A549 (cell line): ENCODE measurements around the gene UFD1. TPM values are rescaled to one million over a fixed set of nuclear protein-coding genes. Genes with fewer than 3 reads are reported as not detected.

Experiments used
- ATAC-seq, 2 experiments: fragments of 200-7000 bp in 1 of 2; fragments of >200 bp in 1 of 2; cut with Nextera tagmentation in 1 of 2; cut with Tn5 transposase in 1 of 2; 3 replicates each; pipeline versions ENCODE4 v1.8.0 to v1.9.1; 2018 to 2020; ENCODE audit warnings: mild to moderate bottlenecking in 1 of 2, moderate library complexity in 1 of 2
- CTCF ChIA-PET: fragments of 300-600 bp; sonication (Branson Sonifier 250); formaldehyde crosslinking; extraction: SDS; loops from one replicate; lab custom pipeline; 2021; ENCODE audit warnings: antibody characterized with exemption, inconsistent platforms; lab: Yijun Ruan, JAX
- POLR2A ChIA-PET: fragments of 350-600 bp; formaldehyde crosslinking; extraction: SDS; loops from one replicate; lab custom pipeline; 2021; ENCODE audit warnings: antibody characterized with exemption, inconsistent platforms; lab: Yijun Ruan, JAX
- DNase-seq, 2 experiments: peaks; one replicate each; pipeline versions ENCODE4 v3.0.0 to v3.0.0-alpha.2; 2011 to 2016; ENCODE audit warnings: low read depth in 1 of 2, low spot score in 1 of 2
- FAIRE-seq: peaks from 2 replicates; lab custom pipeline; 2011; peaks lifted over from hg19 to GRCh38; lab: Jason Lieb, UNC
- H3K27ac ChIP-seq, 2 experiments: fragments of >200 bp; sonication (Bioruptor Twin); formaldehyde crosslinking; 3 replicates each; pipeline ENCODE4 v1.5.1; 2016 to 2017
- H3K4me1 ChIP-seq: fragments of >200 bp; sonication (Bioruptor Twin); formaldehyde crosslinking; 3 replicates; pipeline ENCODE4 v1.6.1; 2016
- H3K4me2 ChIP-seq: fragments of >200 bp; sonication (Bioruptor Twin); formaldehyde crosslinking; 3 replicates; pipeline ENCODE4 v1.6.1; 2016
- H3K4me3 ChIP-seq: fragments of >200 bp; sonication (Bioruptor Twin); formaldehyde crosslinking; 3 replicates; pipeline ENCODE4 v1.5.1; 2016
- H3K9me3 ChIP-seq: fragments of >200 bp; sonication (Bioruptor Twin); formaldehyde crosslinking; 3 replicates; pipeline ENCODE4 v1.6.1; 2016
- CBX2 ChIP-seq: fragments of 200-600 bp; sonication (generic); IDR thresholded peaks from 2 replicates; pipeline ENCODE4 v1.6.1; 2016; ENCODE audit warnings: low read depth, mild to moderate bottlenecking, borderline replicate concordance
- CHD2 ChIP-seq: fragments of 150-350 bp; IDR thresholded peaks from 2 replicates; pipeline ENCODE4 v1.6.1; 2014; ENCODE audit warnings: low read length; ENCODE audit not compliant: partially characterized antibody
- CHD4 ChIP-seq: fragments of 200-600 bp; sonication (generic); IDR thresholded peaks from 2 replicates; pipeline ENCODE4 v1.6.1; 2016; ENCODE audit warnings: antibody characterized with exemption, mild to moderate bottlenecking, borderline replicate concordance
- EHMT2 ChIP-seq: fragments of 200-600 bp; sonication (generic); IDR thresholded peaks from 2 replicates; pipeline ENCODE4 v1.6.1; 2016; ENCODE audit warnings: antibody characterized with exemption, low read depth, mild to moderate bottlenecking, moderate library complexity
- ELK1 ChIP-seq: fragments of 150-350 bp; IDR thresholded peaks from 2 replicates; pipeline ENCODE4 v1.6.1; 2014; ENCODE audit warnings: low read depth, mild to moderate bottlenecking, low read length
- FOXS1 ChIP-seq: fragments of 250-450 bp; sonication (Bioruptor Pico); IDR thresholded peaks from 2 replicates; pipeline ENCODE4 v1.5.0; 2020; ENCODE audit warnings: mild to moderate bottlenecking, moderate library complexity
- HOXB5 ChIP-seq: fragments of 250-450 bp; sonication (Bioruptor Pico); IDR thresholded peaks from 2 replicates; pipeline ENCODE4 v1.5.0; 2020; ENCODE audit warnings: mild to moderate bottlenecking, moderate library complexity
- KDM5A ChIP-seq: fragments of 200-600 bp; sonication (generic); IDR thresholded peaks from 2 replicates; pipeline ENCODE4 v1.6.1; 2016; ENCODE audit warnings: antibody characterized with exemption, mild to moderate bottlenecking
- MAZ ChIP-seq: fragments of 150-350 bp; IDR thresholded peaks from 2 replicates; pipeline ENCODE4 v1.6.1; 2014; ENCODE audit warnings: antibody characterized with exemption, low read depth, low read length, borderline replicate concordance
- NR3C1 ChIP-seq: fragments of >200 bp; sonication (Bioruptor Twin); formaldehyde crosslinking; IDR thresholded peaks from 3 replicates; pipeline ENCODE4 v1.6.1; 2017
- POLR2AphosphoS2 ChIP-seq: conservative IDR thresholded peaks from 2 replicates; pipeline ENCODE4 v1.6.1; 2012; ENCODE audit warnings: low read length, improper control_type of control experiment, inconsistent platforms
- RAD21 ChIP-seq, 2 experiments: fragments of >200 bp in 1 of 2; sonication (Bioruptor Twin) in 1 of 2; formaldehyde crosslinking in 1 of 2; IDR thresholded peaks in 1 of 2; conservative IDR thresholded peaks in 1 of 2; 2 replicates in 1 of 2; 3 replicates in 1 of 2; pipeline ENCODE4 v1.6.1; 2012 to 2018; ENCODE audit warnings: inconsistent platforms in 1 of 2
- RARB ChIP-seq: fragments of 250-450 bp; sonication (Bioruptor Pico); IDR thresholded peaks from 2 replicates; pipeline ENCODE4 v1.8.0; 2021; ENCODE audit warnings: mild to moderate bottlenecking, moderate library complexity
- RCOR1 ChIP-seq: fragments of 150-350 bp; IDR thresholded peaks from 2 replicates; pipeline ENCODE4 v1.6.1; 2014; ENCODE audit warnings: antibody characterized with exemption, low read length, low read depth
- REST ChIP-seq: fragments of 200-600 bp; sonication (generic); IDR thresholded peaks from 2 replicates; pipeline ENCODE4 v1.6.1; 2016; ENCODE audit warnings: antibody characterized with exemption, mild to moderate bottlenecking, moderate library complexity
- RFX5 ChIP-seq: fragments of 450-650 bp; IDR thresholded peaks from 2 replicates; pipeline ENCODE4 v1.7.1; 2014; ENCODE audit warnings: antibody characterized with exemption, mild to moderate bottlenecking, moderate library complexity
- RNF2 ChIP-seq: fragments of 200-600 bp; sonication (generic); IDR thresholded peaks from 2 replicates; pipeline ENCODE4 v1.6.1; 2016; ENCODE audit warnings: low read depth, mild to moderate bottlenecking, antibody characterized with exemption, moderate library complexity, borderline replicate concordance
- SMC3 ChIP-seq: fragments of >200 bp; sonication (Bioruptor Twin); formaldehyde crosslinking; IDR thresholded peaks from 3 replicates; pipeline ENCODE4 v1.6.1; 2018; ENCODE audit warnings: inconsistent platforms
- TFCP2L1 ChIP-seq: fragments of 250-450 bp; sonication (Bioruptor Pico); IDR thresholded peaks from 2 replicates; pipeline ENCODE4 v1.5.0; 2021; ENCODE audit warnings: mild to moderate bottlenecking
- TP53 ChIP-seq: fragments of 250-450 bp; sonication (Bioruptor Pico); IDR thresholded peaks from 2 replicates; pipeline ENCODE4 v1.5.0; 2021; ENCODE audit warnings: mild to moderate bottlenecking, moderate library complexity
- ZFP36 ChIP-seq: fragments of 450-650 bp; IDR thresholded peaks from 2 replicates; pipeline ENCODE4 v1.6.1; 2014; ENCODE audit warnings: borderline replicate concordance; ENCODE audit not compliant: partially characterized antibody
- WGBS: methylation state at CpG from one replicate; pipeline ENCODE4 v1.1.6; 2017; ENCODE audit errors: missing lambda C conversion rate; 5-methylcytosine and 5-hydroxymethylcytosine counted together
- polyA plus RNA-seq, 4 experiments: library from polyadenylated mRNA; depleted of rRNA in 3 of 4; stranded (reverse); fragments of >200 nt; fragmentation: RNase III in 1 of 4; extraction: RNeasy Plus Mini Kit Qiagen cat#74134 plus additional on column Dnase treatment in 1 of 4; gene quantifications; 2 replicates in 3 of 4; 3 replicates in 1 of 4; pipeline ENCODE4 v1.2.3, GENCODE V29; 2011 to 2017

UFD1 gene
- polyA plus RNA-seq, 2 of the 4 experiments (the other 2 are of a cell fraction): 95.4 to 96.1 TPM

- FAIRE-seq (no peak), DNase-seq (no peak), ATAC-seq (no peak)
- WGBS: 96% methylated on average over 8 of the region's 10 CpGs
- CTCF ChIA-PET: no interaction called here
- no peak for TF ChIP-seq REST
- TF ChIP-seq RARB (CRISPR knock-in tag): no peak
- TF ChIP-seq HOXB5: no peak
- TF ChIP-seq CHD4: no peak
- TF ChIP-seq FOXS1 (CRISPR knock-in tag): no peak
- no peak for TF ChIP-seq CBX2
- no peak for TF ChIP-seq ZFP36
- no peak for TF ChIP-seq MAZ
- TF ChIP-seq TP53 (CRISPR knock-in tag): no peak
- TF ChIP-seq RCOR1: no peak
- TF ChIP-seq TFCP2L1 (CRISPR knock-in tag): no peak
- no peak for TF ChIP-seq POLR2AphosphoS2
- no peak for TF ChIP-seq RAD21 (conservative IDR thresholded peaks at IDR 0.05 in 1 of 2, IDR thresholded peaks at IDR 0.05 in 1 of 2)
- no peak for TF ChIP-seq RNF2
- no peak for TF ChIP-seq CHD2
- no peak for TF ChIP-seq ELK1
- H3K4me3 ChIP-seq: no peak overlapping the region
- H3K9me3 ChIP-seq: no peaks in the 10 kb centered on the region
- H3K27ac ChIP-seq: no peak overlapping the region
- no peaks in the 10 kb centered on the region for H3K4me1 ChIP-seq
- H3K4me2 ChIP-seq: no peak overlapping the region
- POLR2A ChIA-PET: no interaction called here
These were observed 38.1 kb upstream of the UFD1 start for GRCh38 chr22:19517171-19517500.

- POLR2A ChIA-PET: no interaction called here
- Histone ChIP-seq H3K4me1 (no peaks in the 10 kb centered on the region), H3K4me2 (no peak overlapping the region), H3K27ac (no peak overlapping the region), H3K4me3 (no peak overlapping the region), H3K9me3 (no peaks in the 10 kb centered on the region)
- TF ChIP-seq RAD21 (conservative IDR thresholded peaks at IDR 0.05 in 1 of 2, IDR thresholded peaks at IDR 0.05 in 1 of 2) (no peak), RARB (CRISPR knock-in tag) (no peak), EHMT2 (no peak), SMC3 (no peak), KDM5A (no peak), TFCP2L1 (CRISPR knock-in tag) (no peak), RFX5 (no peak), NR3C1 (no peak), MAZ (no peak)
- 100% methylated on average over 1 of the region's 19 CpGs for WGBS
- no peak for FAIRE-seq
- no peak for DNase-seq
- ATAC-seq: no peak
- CTCF ChIA-PET: interaction anchor here (0.7 to 1.7 kb wide), 2 partner anchors 20 to 113 kb away, joined by 3 to 7 read pairs; no protein-coding TSS in a partner anchor
These were observed 37.6 kb upstream of the UFD1 start for GRCh38 chr22:19516378-19517170.
